CD4-positive, alpha-beta T cell treated with Interleukin-21 for 1 hour (primary cell): ENCODE measurements around the gene SORL1-AS1.

Experiments used
- DNase-seq: peaks from one replicate; pipeline ENCODE4 v3.0.0-alpha.2; 2020

The SORL1-AS1 gene

GRCh38 chr11:121452609-121453150, at the start of gene SORL1-AS1:
Gene SORL1-AS1 (minus strand): TSS chr11:121452967.
- peak; percentile 80 for DNase-seq

GRCh38 chr11:121500717-121501116, 48.0 kb upstream of the SORL1-AS1 start:
- DNase-seq, result no peak

DNA sequence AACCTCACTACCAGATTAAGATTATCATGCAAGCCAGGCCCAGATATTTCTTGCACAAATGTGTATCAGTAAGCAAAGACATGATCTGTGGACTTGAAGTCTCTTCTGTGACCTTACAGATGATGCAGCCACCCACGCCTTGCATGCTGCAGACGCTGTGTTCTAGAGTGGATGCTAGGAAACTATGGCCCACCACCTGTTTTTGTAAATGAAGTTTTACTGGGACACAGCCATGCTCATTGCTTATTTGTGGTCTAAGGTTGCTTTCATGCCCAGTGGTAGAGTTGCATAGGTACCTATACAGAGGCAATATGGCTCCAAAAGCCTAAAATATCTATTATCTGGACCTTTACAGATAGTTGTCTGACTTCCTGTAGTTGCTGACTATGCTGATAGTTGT, 47.5 kb upstream of the SORL1-AS1 start:
- DNase-seq, result no peak

DNA sequence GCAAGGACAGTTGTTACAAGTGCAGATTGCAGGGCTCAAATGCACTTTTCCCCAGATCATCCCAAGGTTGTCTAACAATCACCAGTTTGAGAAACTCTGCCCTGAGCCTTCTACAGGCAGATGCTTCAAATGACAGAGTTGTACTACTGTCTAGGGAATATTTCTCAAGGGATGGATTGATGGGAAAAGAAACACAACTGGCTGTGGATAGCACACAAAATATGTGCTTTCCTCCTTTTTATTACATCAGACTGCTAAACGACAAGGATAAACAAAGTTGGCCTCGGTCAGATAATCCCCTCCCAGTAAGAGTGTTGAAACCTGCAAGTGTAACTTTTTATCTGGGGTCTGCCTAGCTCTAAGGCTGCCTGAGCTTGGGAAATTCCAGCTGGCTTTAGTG, 46.6 kb upstream of the SORL1-AS1 start:
- DNase-seq, result no peak

DNA sequence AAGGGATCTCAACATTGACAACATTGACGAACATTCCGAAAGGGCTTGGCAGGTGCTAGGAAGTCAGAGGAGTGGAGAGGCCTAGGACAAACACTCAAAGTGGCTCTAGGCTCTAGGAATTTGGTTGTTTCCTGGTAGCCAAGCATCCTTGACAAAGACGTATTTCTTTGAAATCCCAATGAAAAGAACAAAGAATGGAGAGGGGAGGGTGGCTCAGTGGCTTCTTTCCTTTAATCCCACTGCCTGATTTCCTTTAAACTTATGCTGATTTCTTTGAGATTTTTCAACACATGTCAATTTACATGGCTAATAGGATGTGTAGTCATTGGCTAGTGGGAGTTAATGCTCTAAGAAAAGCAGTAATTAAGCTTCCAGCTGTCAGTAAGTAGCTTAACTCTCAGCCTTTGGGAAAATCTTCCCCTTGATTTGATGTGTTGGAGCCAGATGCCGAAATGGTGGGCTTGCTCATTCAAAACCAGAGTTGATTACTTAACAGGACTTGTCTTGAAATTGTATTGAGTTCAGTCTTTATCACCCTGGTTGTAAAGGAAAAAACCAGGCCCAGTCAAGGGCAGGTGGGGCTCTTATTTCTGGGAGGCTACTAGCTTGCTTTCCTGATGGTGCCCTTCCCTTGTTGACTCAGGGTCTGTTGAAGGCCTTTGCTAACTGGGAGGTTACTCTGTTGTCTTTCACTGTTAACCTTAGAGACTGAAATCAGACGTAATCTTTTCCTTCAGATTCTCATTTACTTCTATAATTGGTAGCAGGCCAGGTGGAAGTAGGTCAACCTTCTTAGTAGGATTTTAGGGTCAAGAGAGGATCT, 44.6 kb upstream of the SORL1-AS1 start:
- DNase-seq, result no peak

- DNase-seq, result peak; percentile 21
Measured at GRCh38 chr11:121494355-121495099, 41.8 kb upstream of the SORL1-AS1 start.

DNA sequence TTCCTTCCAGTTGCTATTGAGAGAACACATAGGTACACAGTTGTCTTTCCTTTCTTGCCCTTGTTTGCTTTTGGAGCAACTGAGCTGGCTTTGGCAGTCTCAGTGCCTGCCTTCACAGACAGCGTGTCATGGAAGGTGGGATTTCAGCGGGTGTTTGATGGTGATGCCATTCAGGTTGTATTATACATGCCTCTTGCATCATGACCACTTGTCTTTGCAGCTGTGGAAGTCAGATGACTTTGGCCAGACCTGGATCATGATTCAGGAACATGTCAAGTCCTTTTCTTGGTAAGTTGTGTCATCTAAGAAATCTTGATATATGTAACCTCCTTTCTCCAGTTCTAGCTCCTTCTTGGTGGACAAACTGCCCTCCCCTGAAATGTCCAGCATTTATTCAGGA, 37.1 kb upstream of the SORL1-AS1 start:
- no peak for DNase-seq

DNA sequence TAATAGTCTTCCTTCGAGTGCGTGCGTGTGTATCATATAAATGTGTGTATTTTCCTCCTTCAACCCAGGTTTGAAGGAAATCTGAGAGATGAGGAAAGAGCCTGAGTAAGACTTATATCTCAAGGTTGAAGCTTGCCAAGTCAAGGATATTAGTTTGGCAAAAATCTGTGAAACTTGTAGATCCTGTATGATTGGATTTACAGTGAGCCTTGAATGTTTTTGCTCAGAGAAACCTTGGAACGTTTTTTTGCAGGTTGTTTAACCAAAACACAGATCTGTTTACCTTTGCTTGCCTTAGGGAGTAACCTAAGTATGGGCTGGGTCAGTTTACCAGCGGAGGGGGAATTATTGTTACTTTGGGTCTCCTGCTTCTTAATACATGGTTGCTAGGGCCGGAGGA, 35.9 kb upstream of the SORL1-AS1 start:
- DNase-seq, result no peak

GRCh38 chr11:121488170-121488569, 35.4 kb upstream of the SORL1-AS1 start:
- DNase-seq, result no peak

GRCh38 chr11:121487191-121487590, 34.4 kb upstream of the SORL1-AS1 start:
- no peak for DNase-seq

DNA sequence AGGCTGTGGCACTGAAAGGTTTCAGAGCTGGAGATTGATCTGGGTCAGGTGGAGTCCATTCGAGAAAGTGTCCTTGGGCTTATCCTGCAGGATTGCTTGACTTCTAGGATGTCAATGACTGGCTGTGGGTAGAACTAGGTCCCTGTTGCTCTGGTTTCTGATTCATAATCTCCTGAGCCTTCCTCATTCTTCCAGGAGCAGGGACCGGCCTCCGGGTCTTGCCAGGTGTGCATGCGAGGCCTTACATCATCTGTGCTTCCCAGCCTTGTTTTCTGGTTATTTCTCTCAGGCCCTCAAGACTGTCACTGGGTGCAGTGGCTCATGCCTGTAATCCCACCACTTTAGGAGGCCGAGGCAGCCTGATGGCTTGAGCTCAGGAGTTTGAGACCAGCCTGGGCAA, 33.3 kb upstream of the SORL1-AS1 start:
- DNase-seq, result no peak

- DNase-seq, result peak; percentile 21
Measured at GRCh38 chr11:121485216-121485615, 32.4 kb upstream of the SORL1-AS1 start.

DNA sequence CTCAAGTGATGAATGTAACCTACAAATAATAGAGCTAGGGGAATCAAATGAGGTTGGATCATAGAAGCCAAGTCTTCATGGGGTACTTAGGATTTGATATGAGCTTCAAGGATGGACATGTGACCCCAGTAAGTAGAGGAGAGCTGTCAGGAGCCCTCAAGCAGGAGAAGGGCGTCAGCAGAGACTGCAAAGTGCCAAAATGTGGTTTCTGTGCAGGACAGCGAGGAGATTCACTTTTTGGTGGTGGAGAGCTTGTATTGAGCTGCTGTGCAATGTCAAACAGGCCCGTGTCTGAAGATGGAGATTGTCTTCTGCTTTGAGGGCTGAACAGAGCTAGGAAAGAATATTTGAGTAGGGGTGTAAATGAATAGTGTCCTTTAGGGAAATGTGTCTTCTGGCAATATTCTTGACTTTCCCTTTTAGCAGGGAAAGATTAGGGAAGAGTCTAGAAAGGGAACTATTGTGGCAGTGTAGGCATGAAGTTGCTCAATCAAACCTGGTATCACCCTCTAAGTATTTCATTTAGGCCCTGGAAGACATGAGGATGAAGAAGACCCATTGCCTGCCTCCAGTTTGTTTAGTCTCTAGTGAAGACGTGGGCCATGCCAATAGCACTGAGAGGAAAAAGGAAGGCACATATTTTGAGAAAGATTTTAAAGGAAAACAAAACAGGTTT, 31.2 kb upstream of the SORL1-AS1 start:
- no peak for DNase-seq

- DNase-seq, result peak; percentile 72
Measured at GRCh38 chr11:121482231-121483129, 29.7 kb upstream of the SORL1-AS1 start.

DNA sequence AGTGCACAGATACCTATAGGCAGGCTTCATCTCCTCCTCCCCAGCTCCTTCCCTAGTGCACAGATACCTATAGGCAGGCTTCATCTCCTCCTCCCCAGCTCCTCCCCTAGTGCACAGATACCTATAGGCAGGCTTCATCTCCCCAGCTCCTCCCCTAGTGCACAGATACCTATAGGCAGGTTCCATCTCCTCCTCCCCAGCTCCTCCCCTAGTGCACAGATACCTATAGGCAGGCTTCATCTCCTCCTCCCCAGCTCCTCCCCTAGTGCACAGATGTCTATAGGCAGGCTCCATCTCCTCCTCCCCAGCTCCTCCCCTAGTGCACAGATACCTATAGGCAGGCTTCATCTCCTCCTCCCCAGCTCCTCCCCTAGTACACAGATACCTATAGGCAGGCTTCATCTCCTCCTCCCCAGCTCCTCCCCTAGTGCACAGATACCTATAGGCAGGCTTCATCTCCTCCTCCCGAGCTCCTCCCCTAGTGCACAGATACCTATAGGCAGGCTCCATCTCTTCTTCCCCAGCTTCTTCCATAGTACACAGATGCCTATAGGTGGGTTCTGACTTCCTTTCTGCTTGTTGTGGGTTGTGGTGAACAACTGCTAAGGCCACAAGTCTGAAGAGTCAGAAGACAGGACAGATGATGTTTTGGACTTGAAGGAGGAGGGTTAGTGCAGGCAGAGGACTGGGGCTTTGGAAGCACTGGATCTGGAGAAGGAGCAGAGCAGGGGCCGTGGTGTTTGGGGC, 28.9 kb upstream of the SORL1-AS1 start:
- DNase-seq, result peak; percentile 84

DNA sequence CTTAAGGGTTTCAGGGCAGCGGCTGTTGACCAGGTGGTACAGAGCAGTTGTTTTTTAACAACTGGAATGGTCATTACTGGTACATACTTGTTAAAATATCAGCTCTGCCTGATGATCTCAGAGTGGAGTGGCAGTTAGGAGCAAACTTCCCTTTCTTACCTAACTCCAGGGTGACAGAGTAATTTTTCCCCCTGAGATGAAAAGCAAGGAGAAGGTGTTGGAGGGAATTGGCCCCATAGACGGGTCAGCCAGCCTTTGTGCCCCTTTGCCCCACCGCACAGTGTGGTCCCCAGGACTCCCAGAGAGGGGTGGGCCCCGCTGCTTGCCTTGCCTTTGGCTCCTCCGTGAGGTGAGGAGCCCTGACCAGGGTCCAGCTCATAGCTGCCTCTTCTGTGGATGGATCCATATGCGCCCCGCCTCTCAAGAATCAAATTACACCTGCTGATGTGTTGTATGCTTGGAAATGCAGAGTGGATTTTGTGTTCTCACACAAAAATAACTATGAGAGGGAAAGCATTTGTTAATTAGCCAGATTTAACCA, 27.0 kb upstream of the SORL1-AS1 start:
- no peak for DNase-seq

DNA sequence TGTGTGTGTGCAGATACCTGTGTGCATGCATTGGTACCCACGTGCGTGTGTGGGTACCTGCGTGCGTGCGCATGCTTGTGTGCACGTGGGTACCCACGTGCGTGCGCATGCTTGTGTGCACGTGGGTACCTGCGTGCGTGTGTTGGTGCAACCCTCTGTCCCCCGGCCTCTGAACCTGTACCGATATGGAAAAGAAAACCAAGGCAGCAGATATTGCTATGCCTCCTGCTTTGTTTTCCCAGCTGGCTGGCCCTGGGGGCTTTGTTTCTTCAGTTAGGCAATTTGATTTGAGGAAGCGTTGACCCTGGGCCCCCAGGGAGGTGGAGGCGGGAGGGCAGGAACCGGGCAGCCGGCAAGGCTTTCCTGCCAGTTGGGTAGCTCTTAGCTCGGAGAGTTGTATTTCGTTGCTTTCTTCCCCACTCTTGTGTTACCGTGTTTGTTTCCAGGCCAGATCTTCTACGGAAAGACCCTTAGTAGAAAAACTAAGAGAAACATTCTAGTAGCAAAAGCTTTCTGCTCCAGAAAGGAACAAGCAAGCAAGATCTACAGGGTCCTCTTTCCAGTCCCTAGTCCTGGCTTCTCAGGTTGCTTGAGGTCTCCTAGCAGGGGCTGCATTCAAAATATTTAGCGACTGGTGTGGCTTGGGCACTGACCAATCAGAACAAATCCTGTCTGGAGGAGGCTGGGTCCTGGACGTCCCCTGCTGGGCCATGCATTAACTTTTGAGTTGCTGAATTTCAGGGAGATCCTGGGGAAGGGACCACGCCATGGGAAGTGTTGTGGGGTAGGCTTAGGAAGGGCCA, 26.3 kb upstream of the SORL1-AS1 start:
- DNase-seq, result no peak

DNA sequence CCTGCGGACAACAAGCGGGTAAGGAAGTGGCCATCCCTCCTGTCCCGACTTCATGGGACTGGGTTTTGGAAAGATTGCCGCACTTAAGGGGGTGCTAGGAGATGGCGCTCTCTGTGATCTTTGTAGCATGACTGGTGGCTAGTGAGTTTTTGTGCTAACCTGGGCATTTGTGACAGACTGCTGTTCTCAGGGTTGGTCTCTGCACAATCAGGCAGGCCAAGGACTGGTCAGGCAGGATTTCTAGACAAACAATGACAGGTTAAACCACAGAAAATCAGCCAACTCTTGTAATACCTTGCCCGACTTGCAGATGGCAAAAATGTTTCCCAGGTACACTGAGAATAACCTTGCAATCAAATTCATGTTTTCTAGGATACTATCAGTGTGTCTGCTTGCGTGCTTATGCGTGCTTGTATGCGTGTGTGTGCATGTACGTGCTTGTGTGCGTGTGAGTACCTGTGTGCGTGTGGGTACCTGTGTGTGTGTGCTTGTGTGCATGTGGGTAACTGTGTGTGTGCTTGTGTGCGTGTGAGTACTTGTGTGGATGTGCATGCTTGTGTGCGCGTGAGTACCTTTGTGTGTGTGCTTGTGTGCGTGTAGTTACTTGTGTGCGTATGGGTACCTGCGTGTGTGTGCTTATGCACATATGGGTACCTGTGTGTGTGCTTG, 25.6 kb upstream of the SORL1-AS1 start:
- DNase-seq, result no peak

GRCh38 chr11:121476379-121477032, 23.7 kb upstream of the SORL1-AS1 start:
- DNase-seq, result no peak
